ENCODE data around the gene KCNQ5. TPM values are rescaled to one million over a fixed set of nuclear protein-coding genes. Genes with fewer than 3 reads are reported as not detected.

Gene KCNQ5
- total RNA-seq, 2 experiments from 2014 or later: 2.1 to 2.5 TPM

GRCh38 chr6:72784071-72784470 lies 162.2 kb downstream of the KCNQ5 start:
- ATAC-seq (ENCODE audit: poor library complexity) (no peak), DNase-seq (no peak)
- Histone ChIP-seq H3K4me3 (ENCODE audit: low read length) (no peak overlapping the region), H3K36me3 (ENCODE audit: insufficient read depth, low read length) (no peaks in the 10 kb centered on the region), H3K9me3 (ENCODE audit: control insufficient read depth in 1 of 2, insufficient read depth in 1 of 2, low read length in 2 of 2) (no peaks in the 10 kb centered on the region), H3K27me3 (ENCODE audit: control insufficient read depth in 1 of 2, insufficient read depth in 2 of 2, low read length in 2 of 2) (no peaks in the 10 kb centered on the region), H3K4me1 (ENCODE audit: insufficient read depth, low read length) (no peaks in the 10 kb centered on the region), H3K27ac (ENCODE audit: low read depth in 1 of 2, low read length in 2 of 2) (no peak overlapping the region)
- POLR2A ChIA-PET: no interaction called here
- no peak for TF ChIP-seq CTCF (IDR thresholded peaks at IDR 0.05)
- H3K27me3 Mint-ChIP-seq: no peaks in the 10 kb centered on the region
- H3K27ac Mint-ChIP-seq: no peak overlapping the region
- no peaks in the 10 kb centered on the region for H3K36me3 Mint-ChIP-seq (ENCODE audit: low read depth)
- intact Hi-C loops (cut with DNase I, micrococcal nuclease): no loop called here
- CTCF ChIA-PET: no interaction called here
- no peaks in the 10 kb centered on the region for H3K9me3 Mint-ChIP-seq
- no peaks in the 10 kb centered on the region for H3K4me1 Mint-ChIP-seq (ENCODE audit: low read depth)
- H3K4me3 Mint-ChIP-seq: no peak overlapping the region

GRCh38 chr6:72784581-72784980 lies 162.7 kb downstream of the KCNQ5 start:
- no peaks in the 10 kb centered on the region for H3K27me3 Mint-ChIP-seq
- no peaks in the 10 kb centered on the region for H3K9me3 ChIP-seq (ENCODE audit: control insufficient read depth in 1 of 2, insufficient read depth in 1 of 2, low read length in 2 of 2)
- ChIA-PET POLR2A (no interaction called here), CTCF (no interaction called here)
- no peaks in the 10 kb centered on the region for H3K27me3 ChIP-seq (ENCODE audit: control insufficient read depth in 1 of 2, insufficient read depth in 2 of 2, low read length in 2 of 2)
- no peaks in the 10 kb centered on the region for H3K4me1 Mint-ChIP-seq (ENCODE audit: low read depth)
- ATAC-seq (ENCODE audit: poor library complexity) (no peak), DNase-seq (no peak)
- H3K4me3 ChIP-seq (ENCODE audit: low read length): no peak overlapping the region
- no peak overlapping the region for H3K27ac Mint-ChIP-seq
- H3K36me3 ChIP-seq (ENCODE audit: insufficient read depth, low read length): no peaks in the 10 kb centered on the region
- H3K4me3 Mint-ChIP-seq: no peak overlapping the region
- no peaks in the 10 kb centered on the region for H3K36me3 Mint-ChIP-seq (ENCODE audit: low read depth)
- H3K27ac ChIP-seq (ENCODE audit: low read depth in 1 of 2, low read length in 2 of 2): no peak overlapping the region
- no peaks in the 10 kb centered on the region for H3K4me1 ChIP-seq (ENCODE audit: insufficient read depth, low read length)
- TF ChIP-seq CTCF (IDR thresholded peaks at IDR 0.05): no peak
- no peaks in the 10 kb centered on the region for H3K9me3 Mint-ChIP-seq
- intact Hi-C loops (cut with DNase I, micrococcal nuclease): no loop called here

- H3K36me3 ChIP-seq (ENCODE audit: insufficient read depth, low read length): no peaks in the 10 kb centered on the region
- Mint-ChIP-seq H3K27ac (no peak overlapping the region), H3K36me3 (ENCODE audit: low read depth) (no peaks in the 10 kb centered on the region), H3K4me1 (ENCODE audit: low read depth) (no peaks in the 10 kb centered on the region), H3K27me3 (no peaks in the 10 kb centered on the region), H3K9me3 (no peaks in the 10 kb centered on the region), H3K4me3 (no peak overlapping the region)
- ChIA-PET CTCF (no interaction called here), POLR2A (no interaction called here)
- ATAC-seq (ENCODE audit: poor library complexity) (no peak), DNase-seq (no peak)
- no peaks in the 10 kb centered on the region for H3K27me3 ChIP-seq (ENCODE audit: control insufficient read depth in 1 of 2, insufficient read depth in 2 of 2, low read length in 2 of 2)
- intact Hi-C loops (cut with DNase I, micrococcal nuclease): no loop called here
- no peak for TF ChIP-seq CTCF (IDR thresholded peaks at IDR 0.05)
- H3K4me3 ChIP-seq (ENCODE audit: low read length): no peak overlapping the region
- no peaks in the 10 kb centered on the region for H3K4me1 ChIP-seq (ENCODE audit: insufficient read depth, low read length)
- no peaks in the 10 kb centered on the region for H3K9me3 ChIP-seq (ENCODE audit: control insufficient read depth in 1 of 2, insufficient read depth in 1 of 2, low read length in 2 of 2)
- H3K27ac ChIP-seq (ENCODE audit: low read depth in 1 of 2, low read length in 2 of 2): no peak overlapping the region
Measured at GRCh38 chr6:72787391-72788031, 165.6 kb downstream of the KCNQ5 start.

All from CD4-positive, alpha-beta T cell (primary cell).